ENCODE results near the gene EXOC2. TPM values are rescaled to one million over a fixed set of nuclear protein-coding genes. Genes with fewer than 3 reads are reported as not detected.
A peak's percentile ranks its signal among the peaks of the same experiment; 100 is the strongest.

Gene EXOC2
- total RNA-seq, 2 experiments from 2014 or later: 34.5 to 34.9 TPM

GRCh38 chr6:501891-502601 lies 190.9 kb downstream of the EXOC2 start:
- peaks cover 74% of the 10 kb centered on the region for H3K4me1 Mint-ChIP-seq (ENCODE audit: low read depth)

GRCh38 chr6:499617-500016 lies 193.3 kb downstream of the EXOC2 start:
- peaks cover 67% of the 10 kb centered on the region for H3K4me1 Mint-ChIP-seq (ENCODE audit: low read depth)
- ATAC-seq (peak; percentile 52), DNase-seq (peak; percentile 49)
- peak overlapping the region; percentile 71 for H3K4me3 Mint-ChIP-seq
- CTCF ChIA-PET: interaction anchor here (0.8 to 3.3 kb wide), 13 partner anchors 10 to 222 kb away, joined by 3 to 24 read pairs (median 5); partner anchors contain the start of gene IRF4
- peaks cover 32% of the 10 kb centered on the region for H3K36me3 Mint-ChIP-seq (ENCODE audit: low read depth)
- POLR2A ChIA-PET: interaction anchor here (0.6 to 3.4 kb wide), 19 partner anchors 10 to 214 kb away, joined by 3 to 40 read pairs (median 4); partner anchors contain the start of gene IRF4
- peak overlapping the region; percentile 89 for H3K27ac Mint-ChIP-seq
- no peaks in the 10 kb centered on the region for H3K9me3 Mint-ChIP-seq (ENCODE audit: insufficient read depth)
- no peaks in the 10 kb centered on the region for H3K27me3 Mint-ChIP-seq (ENCODE audit: low read depth)

More at GRCh38 chr6:501891-502601, 190.9 kb downstream of the EXOC2 start:
- Mint-ChIP-seq H3K9me3 (ENCODE audit: insufficient read depth) (no peaks in the 10 kb centered on the region), H3K4me3 (peak overlapping the region; percentile 76), H3K27ac (peak overlapping the region; percentile 86), H3K36me3 (ENCODE audit: low read depth) (peaks cover 22% of the 10 kb centered on the region), H3K27me3 (ENCODE audit: low read depth) (no peaks in the 10 kb centered on the region)
- POLR2A ChIA-PET: interaction anchor here (0.6 to 1.8 kb wide), 5 partner anchors 8 to 110 kb away, joined by 3 to 11 read pairs (median 3); partner anchors contain the start of gene IRF4
- peak; percentile 64 for DNase-seq
- ATAC-seq: peak; percentile 47
- CTCF ChIA-PET: interaction anchor here (0.5 to 1.9 kb wide), 7 partner anchors 9 to 313 kb away, joined by 3 to 12 read pairs (median 5); no protein-coding TSS in a partner anchor

GRCh38 chr6:498795-499231 lies 194.1 kb downstream of the EXOC2 start:
- ATAC-seq (peak; percentile 79), DNase-seq (peak; percentile 83)
- Mint-ChIP-seq H3K4me1 (ENCODE audit: low read depth) (peaks cover 75% of the 10 kb centered on the region), H3K27me3 (ENCODE audit: low read depth) (no peaks in the 10 kb centered on the region), H3K9me3 (ENCODE audit: insufficient read depth) (no peaks in the 10 kb centered on the region), H3K36me3 (ENCODE audit: low read depth) (peaks cover 30% of the 10 kb centered on the region), H3K27ac (peak overlapping the region; percentile 89), H3K4me3 (peak overlapping the region; percentile 71)
- ChIA-PET POLR2A (interaction anchor here (0.6 to 3.4 kb wide), 17 partner anchors 9 to 213 kb away, joined by 3 to 40 read pairs (median 7); partner anchors contain the start of gene IRF4), CTCF (interaction anchor here (0.9 to 3.3 kb wide), 14 partner anchors 9 to 310 kb away, joined by 3 to 24 read pairs (median 5); partner anchors contain the start of gene IRF4)

DNA sequence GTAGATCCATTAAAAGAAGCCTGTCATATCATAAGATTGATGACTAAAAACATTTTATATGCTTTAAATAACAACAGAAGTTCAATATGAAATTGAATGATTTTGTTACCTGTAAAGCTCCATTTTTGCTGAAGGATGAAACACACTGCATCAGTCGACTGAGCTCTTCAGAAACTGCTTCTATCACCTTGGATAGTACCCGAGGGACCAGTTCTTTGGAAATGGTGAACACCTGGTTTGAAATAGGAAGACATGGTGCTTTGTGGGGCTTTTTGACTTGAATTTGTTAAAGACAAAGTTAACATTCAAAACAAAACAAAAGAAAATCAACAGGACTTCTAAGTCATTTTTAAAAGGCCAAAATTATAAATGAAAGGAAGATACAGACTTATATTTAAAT lies 195.7 kb downstream of the EXOC2 start:
- CTCF ChIA-PET: interaction anchor here (0.6 to 1.5 kb wide), 7 partner anchors 15 to 106 kb away, joined by 3 to 4 read pairs (median 3); partner anchors contain the start of gene IRF4
- DNase-seq (no peak), ATAC-seq (no peak)
- POLR2A ChIA-PET: interaction anchor here (0.8 to 3.2 kb wide), 4 partner anchors 22 to 105 kb away, joined by 3 to 9 read pairs (median 6); partner anchors contain the start of gene IRF4
- H3K27ac Mint-ChIP-seq: peak overlapping the region; percentile 40
- H3K36me3 Mint-ChIP-seq (ENCODE audit: low read depth): peaks cover 30% of the 10 kb centered on the region
- H3K4me3 Mint-ChIP-seq: no peak overlapping the region
- no peaks in the 10 kb centered on the region for H3K27me3 Mint-ChIP-seq (ENCODE audit: low read depth)
- no peaks in the 10 kb centered on the region for H3K9me3 Mint-ChIP-seq (ENCODE audit: insufficient read depth)
- peaks cover 82% of the 10 kb centered on the region for H3K4me1 Mint-ChIP-seq (ENCODE audit: low read depth)

DNA sequence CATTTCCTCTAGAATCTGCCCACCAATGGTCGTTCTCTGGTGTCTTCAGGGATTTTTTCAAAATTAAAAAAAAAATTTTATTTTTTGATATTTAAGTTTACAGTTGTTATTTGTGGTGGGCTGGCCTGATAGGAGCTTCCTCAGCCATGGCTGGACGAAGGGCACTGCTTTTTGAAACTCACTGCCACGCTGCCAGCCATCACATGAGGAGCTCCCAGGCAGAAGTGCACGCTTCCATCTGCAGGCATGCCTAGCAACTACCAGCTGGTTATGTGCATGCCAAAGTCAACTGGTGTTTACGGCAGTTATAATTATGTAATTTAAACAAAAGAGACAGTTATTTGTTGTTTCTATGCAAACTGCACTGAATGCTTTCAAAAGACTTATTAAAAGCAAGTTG lies 196.3 kb downstream of the EXOC2 start:
- ChIA-PET CTCF (interaction anchor here (0.6 to 1.2 kb wide), 4 partner anchors 14 to 105 kb away, joined by 3 to 4 read pairs (median 4); partner anchors contain the start of gene IRF4), POLR2A (interaction anchor here (1.2 to 3.2 kb wide), 3 partner anchors 94 to 104 kb away, joined by 3 to 9 read pairs (median 8); partner anchors contain the start of gene IRF4)
- Mint-ChIP-seq H3K36me3 (ENCODE audit: low read depth) (peaks cover 36% of the 10 kb centered on the region), H3K4me3 (no peak overlapping the region), H3K4me1 (ENCODE audit: low read depth) (peaks cover 82% of the 10 kb centered on the region), H3K27me3 (ENCODE audit: low read depth) (no peaks in the 10 kb centered on the region), H3K27ac (no peak overlapping the region), H3K9me3 (ENCODE audit: insufficient read depth) (no peaks in the 10 kb centered on the region)
- ATAC-seq (no peak), DNase-seq (no peak)

GRCh38 chr6:494394-494793 lies 198.5 kb downstream of the EXOC2 start:
- Mint-ChIP-seq H3K9me3 (ENCODE audit: insufficient read depth) (no peaks in the 10 kb centered on the region), H3K27ac (peak overlapping the region; percentile 90), H3K4me3 (peak overlapping the region; percentile 45), H3K27me3 (ENCODE audit: low read depth) (no peaks in the 10 kb centered on the region), H3K36me3 (ENCODE audit: low read depth) (peaks cover 43% of the 10 kb centered on the region), H3K4me1 (ENCODE audit: low read depth) (peaks cover 90% of the 10 kb centered on the region)
- no peak for ATAC-seq
- CTCF ChIA-PET: no interaction called here
- POLR2A ChIA-PET: interaction anchor here (0.7 to 2.2 kb wide), 2 partner anchors 95 to 103 kb away, joined by 4 to 32 read pairs; partner anchors contain the start of gene IRF4
- DNase-seq: no peak

DNA sequence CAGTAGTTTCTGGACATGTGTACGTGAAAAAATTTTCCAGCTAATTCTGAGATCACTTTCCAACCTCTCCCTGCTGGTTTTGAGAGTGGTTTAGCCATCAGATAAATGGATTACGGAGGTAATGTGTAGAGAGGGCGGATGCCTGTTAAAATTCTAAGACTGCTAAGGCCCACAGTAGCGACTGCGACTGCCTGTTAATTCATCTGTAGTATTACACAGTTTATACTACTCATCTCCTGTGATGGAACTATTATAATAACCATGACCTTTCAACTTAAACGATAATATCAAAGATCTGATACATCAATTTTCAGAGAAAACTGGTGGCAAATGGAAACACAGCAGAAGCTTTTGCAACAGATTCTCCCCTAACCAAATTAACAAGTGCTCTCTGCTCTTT lies 199.1 kb downstream of the EXOC2 start:
- Mint-ChIP-seq H3K27me3 (ENCODE audit: low read depth) (no peaks in the 10 kb centered on the region), H3K4me1 (ENCODE audit: low read depth) (peaks cover 90% of the 10 kb centered on the region), H3K4me3 (peak overlapping the region; percentile 45), H3K9me3 (ENCODE audit: insufficient read depth) (no peaks in the 10 kb centered on the region), H3K27ac (peak overlapping the region; percentile 90), H3K36me3 (ENCODE audit: low read depth) (peaks cover 47% of the 10 kb centered on the region)
- ATAC-seq: no peak
- POLR2A ChIA-PET: interaction anchor here (1.1 to 2.7 kb wide), 7 partner anchors 47 to 103 kb away, joined by 4 to 32 read pairs (median 10); partner anchors contain the start of gene IRF4
- CTCF ChIA-PET: interaction anchor here (1.1 to 2.4 kb wide), 10 partner anchors 8 to 305 kb away, joined by 3 to 7 read pairs (median 6); no protein-coding TSS in a partner anchor
- no peak for DNase-seq

DNA sequence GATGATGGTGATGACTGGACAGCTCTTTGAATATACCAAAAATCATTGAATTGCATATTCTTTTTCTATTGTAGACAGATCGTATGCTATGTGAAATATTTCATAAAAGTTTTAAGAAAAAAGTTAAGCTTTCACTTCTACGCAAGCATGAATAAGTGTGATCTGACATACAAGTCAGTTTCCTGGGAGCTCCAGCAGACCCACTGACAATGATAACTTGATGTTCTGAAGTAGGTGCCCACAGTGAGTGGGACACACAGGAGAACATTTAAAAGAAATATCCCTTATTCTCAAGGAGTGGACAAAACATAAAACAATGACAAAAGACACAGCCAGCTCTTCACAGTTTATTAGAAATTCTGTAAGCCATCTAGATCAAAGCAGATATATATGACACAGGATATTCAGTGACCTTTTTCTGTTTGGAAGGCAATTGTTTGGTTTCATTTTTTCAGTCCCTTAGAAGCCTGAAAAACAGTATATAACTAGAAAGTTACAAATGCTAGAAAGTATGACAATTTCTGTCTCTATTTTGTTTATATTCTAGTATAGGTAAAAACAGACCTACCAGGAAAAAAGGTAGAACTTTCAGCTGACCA lies 200.0 kb downstream of the EXOC2 start:
- ChIA-PET POLR2A (interaction anchor here (1.0 to 2.7 kb wide), 11 partner anchors 13 to 102 kb away, joined by 3 to 32 read pairs (median 7); partner anchors contain the start of gene IRF4), CTCF (interaction anchor here (1.0 to 2.4 kb wide), 14 partner anchors 9 to 304 kb away, joined by 3 to 7 read pairs (median 4); no protein-coding TSS in a partner anchor)

DNA sequence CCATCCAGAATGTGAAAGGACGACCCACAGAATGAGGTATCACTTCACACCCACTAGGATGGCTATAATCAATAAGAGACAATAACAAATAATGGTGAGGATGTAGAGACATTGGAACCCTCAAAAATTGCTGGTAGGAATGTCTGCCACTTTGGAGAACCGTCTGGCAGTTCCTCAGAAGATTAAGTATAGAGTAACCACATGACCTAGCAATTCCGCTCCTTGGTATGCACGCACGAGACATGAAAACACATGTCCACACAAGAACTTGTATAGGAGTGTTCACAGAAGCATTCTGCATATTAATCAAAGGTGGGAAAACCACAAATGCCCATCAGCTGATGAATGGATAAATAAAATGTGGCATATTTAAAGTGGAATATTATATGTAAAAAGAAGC lies 200.8 kb downstream of the EXOC2 start:
- Mint-ChIP-seq H3K36me3 (ENCODE audit: low read depth) (peaks cover 50% of the 10 kb centered on the region), H3K9me3 (ENCODE audit: insufficient read depth) (no peaks in the 10 kb centered on the region), H3K4me1 (ENCODE audit: low read depth) (peaks cover 89% of the 10 kb centered on the region), H3K4me3 (peak overlapping the region; percentile 30), H3K27ac (peak overlapping the region; percentile 90), H3K27me3 (ENCODE audit: low read depth) (no peaks in the 10 kb centered on the region)
- POLR2A ChIA-PET: interaction anchor here (0.9 to 2.7 kb wide), 10 partner anchors 15 to 297 kb away, joined by 3 to 32 read pairs (median 8); partner anchors contain the start of gene IRF4
- no peak for DNase-seq
- ATAC-seq: no peak
- CTCF ChIA-PET: interaction anchor here (1.0 to 2.4 kb wide), 6 partner anchors 9 to 102 kb away, joined by 3 to 6 read pairs (median 4); no protein-coding TSS in a partner anchor

More for the DNA sequence above, 200.0 kb downstream of the EXOC2 start:
- peaks cover 49% of the 10 kb centered on the region for H3K36me3 Mint-ChIP-seq (ENCODE audit: low read depth)
- peaks cover 90% of the 10 kb centered on the region for H3K4me1 Mint-ChIP-seq (ENCODE audit: low read depth)
- peak overlapping the region; percentile 45 for H3K4me3 Mint-ChIP-seq
- ATAC-seq: no peak
- no peaks in the 10 kb centered on the region for H3K27me3 Mint-ChIP-seq (ENCODE audit: low read depth)
- H3K9me3 Mint-ChIP-seq (ENCODE audit: insufficient read depth): no peaks in the 10 kb centered on the region
- peak overlapping the region; percentile 90 for H3K27ac Mint-ChIP-seq
- no peak for DNase-seq

DNA sequence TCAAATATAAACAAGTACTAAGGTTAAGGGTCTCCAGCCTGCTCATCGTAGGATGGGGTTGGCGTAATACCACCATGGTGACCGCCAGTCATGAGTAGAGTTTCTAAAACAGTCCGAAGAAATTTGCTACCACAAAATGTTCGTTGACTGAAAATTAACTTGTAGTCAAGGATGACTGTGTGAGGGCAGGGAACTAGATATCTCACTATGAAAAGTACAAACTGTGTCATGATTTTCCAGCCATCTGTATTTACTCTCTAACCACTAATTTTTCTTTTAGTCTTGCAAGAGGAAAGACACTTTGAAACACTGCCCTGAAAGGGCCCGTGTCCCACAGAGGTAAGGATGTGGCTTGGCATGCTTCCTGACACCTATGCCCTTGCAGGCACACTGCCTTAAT lies 201.7 kb downstream of the EXOC2 start:
- ChIA-PET POLR2A (interaction anchor here (0.5 to 3.8 kb wide), 8 partner anchors 8 to 296 kb away, joined by 3 to 51 read pairs (median 9); partner anchors contain the start of gene IRF4), CTCF (interaction anchor here (0.6 to 3.1 kb wide), 8 partner anchors 8 to 100 kb away, joined by 3 to 24 read pairs (median 8); partner anchors contain the start of gene IRF4)
- Mint-ChIP-seq H3K4me3 (peak overlapping the region; percentile 64), H3K27ac (peak overlapping the region; percentile 93), H3K9me3 (ENCODE audit: insufficient read depth) (no peaks in the 10 kb centered on the region), H3K36me3 (ENCODE audit: low read depth) (peaks cover 51% of the 10 kb centered on the region), H3K4me1 (ENCODE audit: low read depth) (peaks cover 82% of the 10 kb centered on the region), H3K27me3 (ENCODE audit: low read depth) (no peaks in the 10 kb centered on the region)
- DNase-seq (peak; percentile 70), ATAC-seq (peak; percentile 64)

Data from activated CD8-positive, alpha-beta T cell treated with anti-CD3 and anti-CD28 coated beads, Interleukin-2, amount 10 ng/mL, durations not matched to agents 7 days and 5 days (primary cell).